Tibial nerve (tissue), 3 donors: ENCODE measurements around the gene DAP.

ENCODE experiments used
- CTCF ChIP-seq, 5 experiments: fragments of 200-600 bp in 3 of 5; fragments of 450-650 bp in 2 of 5; sonication (generic) in 3 of 5; IDR thresholded peaks; one replicate each; pipeline ENCODE4 v1.5.1; 2016 to 2019; ENCODE audit warnings: antibody characterized with exemption in 5 of 5, mild to moderate bottlenecking in 3 of 5, moderate library complexity in 2 of 5
- POLR2A ChIP-seq, 2 donors: fragments of 450-650 bp; IDR thresholded peaks; one replicate each; pipeline ENCODE4 v1.6.1; 2017; ENCODE audit warnings: antibody characterized with exemption in 2 of 2, mild to moderate bottlenecking in 2 of 2, moderate library complexity in 2 of 2

- TF ChIP-seq CTCF (IDR thresholded peaks at IDR 0.05), result no peak
- TF ChIP-seq POLR2A (IDR thresholded peaks at IDR 0.05), result no peak
These were observed 726 bp downstream of the DAP start for GRCh38 chr5:10760096-10760920.
